Measurements from ENCODE around the gene TAPT1. TPM values are rescaled to one million over a fixed set of nuclear protein-coding genes. Genes with fewer than 3 reads are reported as not detected.

The TAPT1 gene
- total RNA-seq, 1 donor from 2014 or later, result 17.4 TPM

- no peak for DNase-seq
Measured at GRCh38 chr4:16131293-16131692, 95.0 kb downstream of the TAPT1 start.

- DNase-seq, result peak; percentile 4
Measured at GRCh38 chr4:16129336-16129735, 96.9 kb downstream of the TAPT1 start.

- no peak for DNase-seq
Measured at GRCh38 chr4:16126714-16127113, 99.6 kb downstream of the TAPT1 start.

GRCh38 chr4:16125571-16126445 lies 100.5 kb downstream of the TAPT1 start:
- DNase-seq, result peak; percentile 1

GRCh38 chr4:16124232-16124631 lies 102.0 kb downstream of the TAPT1 start:
- DNase-seq, result no peak

- DNase-seq, result no peak
Measured at GRCh38 chr4:16123356-16124084, 102.8 kb downstream of the TAPT1 start.

GRCh38 chr4:16122784-16123183 lies 103.5 kb downstream of the TAPT1 start:
- no peak for DNase-seq

GRCh38 chr4:16122308-16122711 lies 104.0 kb downstream of the TAPT1 start:
- no peak for DNase-seq

GRCh38 chr4:16120720-16121119 lies 105.6 kb downstream of the TAPT1 start:
- DNase-seq, result no peak

GRCh38 chr4:16119981-16120380 lies 106.3 kb downstream of the TAPT1 start:
- no peak for DNase-seq

- no peak for DNase-seq
Measured at GRCh38 chr4:16118090-16118489, 108.2 kb downstream of the TAPT1 start.

- DNase-seq, result no peak
Measured at GRCh38 chr4:16117164-16117563, 109.1 kb downstream of the TAPT1 start.

- DNase-seq, result no peak
Measured at GRCh38 chr4:16116493-16116990, 109.7 kb downstream of the TAPT1 start.

GRCh38 chr4:16116019-16116418 lies 110.3 kb downstream of the TAPT1 start:
- DNase-seq, result no peak

- DNase-seq, result no peak
Measured at GRCh38 chr4:16114546-16114945, 111.7 kb downstream of the TAPT1 start.

- no peak for DNase-seq
Measured at GRCh38 chr4:16113741-16114140, 112.5 kb downstream of the TAPT1 start.

GRCh38 chr4:16111533-16111932 lies 114.7 kb downstream of the TAPT1 start:
- DNase-seq, result no peak

GRCh38 chr4:16110661-16111290 lies 115.5 kb downstream of the TAPT1 start:
- no peak for DNase-seq

Other genes with a start within 250 kb of the TAPT1 start
- gene PROM1, start 142.4 kb downstream of the TAPT1 start, total RNA-seq, result 0.14 and 1.0 TPM in 2 replicates